ENCODE data around the gene KCNK16. TPM values are rescaled to one million over a fixed set of nuclear protein-coding genes. Genes with fewer than 3 reads are reported as not detected.

KCNK16 gene
- total RNA-seq, 2 experiments from 2014 or later = not detected

GRCh38 chr6:39266375-39266774 is 56.1 kb downstream of the KCNK16 start:
- no peak overlapping the region for H3K4me3 Mint-ChIP-seq
- H3K27me3 Mint-ChIP-seq = peaks cover 6% of the 10 kb centered on the region
- ATAC-seq (no peak), DNase-seq (no peak)
- H3K27ac Mint-ChIP-seq = no peak overlapping the region
- POLR2A ChIA-PET = no interaction called here
- no peaks in the 10 kb centered on the region for H3K9me3 Mint-ChIP-seq
- intact Hi-C loops (cut with micrococcal nuclease) = no loop called here
- CTCF ChIA-PET = interaction anchor here (1.5 to 2.0 kb wide), 2 partner anchors 11 to 36 kb away, joined by 4 to 5 read pairs; no protein-coding TSS in a partner anchor
- H3K4me1 Mint-ChIP-seq (ENCODE audit: low read depth) = peaks cover 14% of the 10 kb centered on the region
- no peak for TF ChIP-seq CTCF (IDR thresholded peaks at IDR 0.05)
- no peaks in the 10 kb centered on the region for H3K36me3 Mint-ChIP-seq (ENCODE audit: low read depth)

Other genes with a start within 250 kb of the KCNK16 start
- gene SAYSD1, start 207.5 kb downstream of the KCNK16 start, total RNA-seq = 10 to 100 TPM; 16.0 to 16.8 TPM
- 10 to 100 TPM; 25.0 to 25.9 TPM for gene KCNK5, start 93.2 kb downstream of the KCNK16 start, total RNA-seq
- not detected for gene KCNK17, start 8.3 kb downstream of the KCNK16 start, total RNA-seq